Neural cell (in vitro differentiated cells): ENCODE measurements around the gene TNIP1. TPM values are rescaled to one million over a fixed set of nuclear protein-coding genes. Genes with fewer than 3 reads are reported as not detected.

ENCODE experiments used
- H2AFZ ChIP-seq: fragments of 200-600, 300-800 bp; sonication (generic), shearing (Covaris generic); 2 replicates; pipeline ENCODE4 v1.6.0; 2014; ENCODE audit warnings: low read depth, mild to moderate bottlenecking, antibody characterized with exemption, low read length, moderate library complexity
- H3F3A ChIP-seq: fragments of 200-600 bp; shearing (Covaris generic); 2 replicates; pipeline ENCODE4 v1.6.1; 2016; ENCODE audit warnings: mild to moderate bottlenecking, moderate library complexity, mixed read lengths, antibody characterized with exemption, low read length; ENCODE audit not compliant: insufficient read depth, poor library complexity, severe bottlenecking
- H3K27ac ChIP-seq: fragments of 200-600, 300-800 bp; sonication (generic), shearing (Covaris generic); 2 replicates; pipeline ENCODE4 v1.5.1; 2014; ENCODE audit warnings: mild to moderate bottlenecking, low read length, moderate library complexity
- H3K27me3 ChIP-seq: fragments of 300-800, 200-600 bp; sonication (generic), shearing (Covaris generic); 2 replicates; pipeline ENCODE4 v1.6.0; 2014; ENCODE audit warnings: mild to moderate bottlenecking, low read depth, low read length, moderate library complexity; ENCODE audit not compliant: insufficient read depth
- H3K36me3 ChIP-seq: fragments of 300-800, 200-600 bp; sonication (generic), shearing (Covaris generic); 2 replicates; pipeline ENCODE4 v1.5.1; 2014; ENCODE audit warnings: mild to moderate bottlenecking, antibody characterized with exemption, low read length, moderate library complexity; ENCODE audit not compliant: insufficient read depth
- H3K4me2 ChIP-seq: fragments of 300-800, 200-600 bp; sonication (generic), shearing (Covaris generic); 2 replicates; pipeline ENCODE4 v1.6.0; 2014; ENCODE audit warnings: mild to moderate bottlenecking, low read length
- H3K4me3 ChIP-seq: fragments of 300-800, 200-600 bp; sonication (generic), shearing (Covaris generic); 2 replicates; pipeline ENCODE4 v1.5.1; 2014; ENCODE audit warnings: mild to moderate bottlenecking, low read length, moderate library complexity
- H3K79me2 ChIP-seq: fragments of 200-600 bp; shearing (Covaris generic); replicated peaks from 2 replicates; pipeline ENCODE4 v1.6.0; 2014; ENCODE audit warnings: mild to moderate bottlenecking, low read length, moderate library complexity; ENCODE audit not compliant: insufficient read depth
- H3K9ac ChIP-seq: fragments of 300-800, 200-600 bp; sonication (generic), shearing (Covaris generic); 2 replicates; pipeline ENCODE4 v1.6.1; 2016; ENCODE audit warnings: mild to moderate bottlenecking, low read length, mixed read lengths
- H3K9me2 ChIP-seq: fragments of 200-600 bp; shearing (Covaris generic); 2 replicates; pipeline ENCODE4 v1.6.1; 2016; ENCODE audit warnings: mild to moderate bottlenecking, low read length, mixed read lengths; ENCODE audit not compliant: insufficient read depth
- H3K9me3 ChIP-seq: fragments of 200-600, 300-800 bp; sonication (generic), shearing (Covaris generic); 2 replicates; pipeline ENCODE4 v1.6.1; 2016; ENCODE audit warnings: mild to moderate bottlenecking, mixed run types, low read length, moderate library complexity, mixed read lengths
- H4K20me1 ChIP-seq: fragments of 200-600 bp; shearing (Covaris generic); 2 replicates; pipeline ENCODE4 v1.6.1; 2016; ENCODE audit warnings: mild to moderate bottlenecking, mixed run types; ENCODE audit not compliant: insufficient read depth
- CTCF ChIP-seq: fragments of 450-650 bp; IDR thresholded peaks from 2 replicates; pipeline ENCODE4 v1.5.1; 2014; ENCODE audit warnings: antibody characterized with exemption, mild to moderate bottlenecking, moderate library complexity; ENCODE audit not compliant: poor library complexity, severe bottlenecking
- EP300 ChIP-seq: fragments of 450-650 bp; conservative IDR thresholded peaks from 2 replicates; pipeline ENCODE4 v1.6.1; 2014; ENCODE audit warnings: antibody characterized with exemption, mild to moderate bottlenecking, moderate library complexity; ENCODE audit not compliant: poor library complexity, severe bottlenecking
- EZH2 ChIP-seq: fragments of 200-600, 300-800 bp; shearing (Covaris generic), sonication (generic); IDR thresholded peaks from 2 replicates; pipeline ENCODE4 v1.6.1; 2014; ENCODE audit warnings: antibody characterized with exemption, low read length, borderline replicate concordance, mild to moderate bottlenecking; ENCODE audit not compliant: insufficient read depth, poor library complexity, severe bottlenecking
- MXI1 ChIP-seq: fragments of 450-650 bp; conservative IDR thresholded peaks from 2 replicates; pipeline ENCODE4 v1.6.1; 2014; ENCODE audit warnings: antibody characterized with exemption, mild to moderate bottlenecking; ENCODE audit not compliant: poor library complexity, severe bottlenecking
- POLR2AphosphoS5 ChIP-seq: IDR thresholded peaks from 2 replicates; pipeline ENCODE4 v1.6.1; 2012
- RAD21 ChIP-seq: fragments of 450-650 bp; conservative IDR thresholded peaks from 2 replicates; pipeline ENCODE4 v1.6.1; 2014; ENCODE audit warnings: antibody characterized with exemption, mild to moderate bottlenecking, moderate library complexity
- SMC3 ChIP-seq: fragments of 450-650 bp; conservative IDR thresholded peaks from 2 replicates; pipeline ENCODE4 v1.6.1; 2014; ENCODE audit warnings: antibody characterized with exemption, mild to moderate bottlenecking, moderate library complexity; ENCODE audit not compliant: poor library complexity
- TAF1 ChIP-seq: IDR thresholded peaks from 2 replicates; pipeline ENCODE4 v1.6.1; 2012; ENCODE audit warnings: low read depth
- polyA plus RNA-seq: library from polyadenylated mRNA; depleted of rRNA; stranded (reverse); fragments of >200 nt; gene quantifications from 2 replicates; pipeline ENCODE4 v1.2.3, GENCODE V29; 2014
- TF ChIP-seq, protein P1 (sequence below): IDR thresholded peaks from 2 replicates; pipeline ENCODE4 v1.6.1; 2012; ENCODE audit warnings: borderline replicate concordance

TNIP1 gene
- polyA plus RNA-seq, 1 donor from 2014 or later, result 3.3 TPM

DNA sequence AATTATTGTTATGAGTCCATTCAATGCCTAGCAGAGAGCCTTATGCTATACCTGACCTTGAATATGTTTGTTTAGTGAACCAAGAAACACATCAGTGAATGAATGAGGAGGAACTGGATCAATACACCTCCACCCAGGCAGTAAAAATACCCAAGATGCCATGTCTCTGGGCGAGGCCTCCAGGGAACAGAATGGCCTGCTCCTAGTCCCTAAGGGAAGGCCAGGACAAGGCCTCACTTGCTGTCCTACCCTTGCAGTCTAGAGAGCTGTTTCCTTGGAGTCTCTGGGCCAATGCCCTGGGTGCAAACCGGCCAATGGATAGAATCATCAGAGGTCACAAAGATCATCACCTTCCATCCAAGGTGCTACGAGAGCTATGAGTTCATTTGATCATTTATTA, 26.1 kb downstream of the TNIP1 start:
- Histone ChIP-seq H3K9ac (no peak overlapping the region), H3K27ac (no peak overlapping the region), H3K9me3 (no peaks in the 10 kb centered on the region), H3K9me2 (no peaks in the 10 kb centered on the region), H3K27me3 (no peaks in the 10 kb centered on the region), H3K79me2 (no peaks in the 10 kb centered on the region), H3K4me2 (no peak overlapping the region), H3K36me3 (no peaks in the 10 kb centered on the region), H3K4me3 (no peak overlapping the region), H2AFZ (no peak overlapping the region), H3F3A (no peaks in the 10 kb centered on the region), H4K20me1 (no peaks in the 10 kb centered on the region)
- no peak for TF ChIP-seq CTCF
- no peak for TF ChIP-seq EZH2
- no peak for TF ChIP-seq MXI1
- TF ChIP-seq POLR2AphosphoS5, result no peak
- TF ChIP-seq, protein P1, sequence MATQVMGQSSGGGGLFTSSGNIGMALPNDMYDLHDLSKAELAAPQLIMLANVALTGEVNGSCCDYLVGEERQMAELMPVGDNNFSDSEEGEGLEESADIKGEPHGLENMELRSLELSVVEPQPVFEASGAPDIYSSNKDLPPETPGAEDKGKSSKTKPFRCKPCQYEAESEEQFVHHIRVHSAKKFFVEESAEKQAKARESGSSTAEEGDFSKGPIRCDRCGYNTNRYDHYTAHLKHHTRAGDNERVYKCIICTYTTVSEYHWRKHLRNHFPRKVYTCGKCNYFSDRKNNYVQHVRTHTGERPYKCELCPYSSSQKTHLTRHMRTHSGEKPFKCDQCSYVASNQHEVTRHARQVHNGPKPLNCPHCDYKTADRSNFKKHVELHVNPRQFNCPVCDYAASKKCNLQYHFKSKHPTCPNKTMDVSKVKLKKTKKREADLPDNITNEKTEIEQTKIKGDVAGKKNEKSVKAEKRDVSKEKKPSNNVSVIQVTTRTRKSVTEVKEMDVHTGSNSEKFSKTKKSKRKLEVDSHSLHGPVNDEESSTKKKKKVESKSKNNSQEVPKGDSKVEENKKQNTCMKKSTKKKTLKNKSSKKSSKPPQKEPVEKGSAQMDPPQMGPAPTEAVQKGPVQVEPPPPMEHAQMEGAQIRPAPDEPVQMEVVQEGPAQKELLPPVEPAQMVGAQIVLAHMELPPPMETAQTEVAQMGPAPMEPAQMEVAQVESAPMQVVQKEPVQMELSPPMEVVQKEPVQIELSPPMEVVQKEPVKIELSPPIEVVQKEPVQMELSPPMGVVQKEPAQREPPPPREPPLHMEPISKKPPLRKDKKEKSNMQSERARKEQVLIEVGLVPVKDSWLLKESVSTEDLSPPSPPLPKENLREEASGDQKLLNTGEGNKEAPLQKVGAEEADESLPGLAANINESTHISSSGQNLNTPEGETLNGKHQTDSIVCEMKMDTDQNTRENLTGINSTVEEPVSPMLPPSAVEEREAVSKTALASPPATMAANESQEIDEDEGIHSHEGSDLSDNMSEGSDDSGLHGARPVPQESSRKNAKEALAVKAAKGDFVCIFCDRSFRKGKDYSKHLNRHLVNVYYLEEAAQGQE, result no peak
- TF ChIP-seq RAD21, result no peak
- no peak for TF ChIP-seq EP300
- no peak for TF ChIP-seq SMC3
- no peak for TF ChIP-seq TAF1

- H3K27ac ChIP-seq, result no peak overlapping the region
- no peaks in the 10 kb centered on the region for H3K9me3 ChIP-seq
- H3K4me3 ChIP-seq, result no peak overlapping the region
- no peak overlapping the region for H2AFZ ChIP-seq
- H3K9me2 ChIP-seq, result no peaks in the 10 kb centered on the region
- H3K4me2 ChIP-seq, result no peak overlapping the region
- no peaks in the 10 kb centered on the region for H3K36me3 ChIP-seq
- H3F3A ChIP-seq, result no peaks in the 10 kb centered on the region
- no peaks in the 10 kb centered on the region for H3K27me3 ChIP-seq
- H4K20me1 ChIP-seq, result no peaks in the 10 kb centered on the region
- no peak overlapping the region for H3K9ac ChIP-seq
- TF ChIP-seq SMC3, result no peak
- TF ChIP-seq, protein P1, result no peak
- TF ChIP-seq TAF1, result no peak
- no peaks in the 10 kb centered on the region for H3K79me2 ChIP-seq
Measured at GRCh38 chr5:151053796-151054462, 26.9 kb downstream of the TNIP1 start.
